ENCODE data around the gene ANO1.

DNA sequence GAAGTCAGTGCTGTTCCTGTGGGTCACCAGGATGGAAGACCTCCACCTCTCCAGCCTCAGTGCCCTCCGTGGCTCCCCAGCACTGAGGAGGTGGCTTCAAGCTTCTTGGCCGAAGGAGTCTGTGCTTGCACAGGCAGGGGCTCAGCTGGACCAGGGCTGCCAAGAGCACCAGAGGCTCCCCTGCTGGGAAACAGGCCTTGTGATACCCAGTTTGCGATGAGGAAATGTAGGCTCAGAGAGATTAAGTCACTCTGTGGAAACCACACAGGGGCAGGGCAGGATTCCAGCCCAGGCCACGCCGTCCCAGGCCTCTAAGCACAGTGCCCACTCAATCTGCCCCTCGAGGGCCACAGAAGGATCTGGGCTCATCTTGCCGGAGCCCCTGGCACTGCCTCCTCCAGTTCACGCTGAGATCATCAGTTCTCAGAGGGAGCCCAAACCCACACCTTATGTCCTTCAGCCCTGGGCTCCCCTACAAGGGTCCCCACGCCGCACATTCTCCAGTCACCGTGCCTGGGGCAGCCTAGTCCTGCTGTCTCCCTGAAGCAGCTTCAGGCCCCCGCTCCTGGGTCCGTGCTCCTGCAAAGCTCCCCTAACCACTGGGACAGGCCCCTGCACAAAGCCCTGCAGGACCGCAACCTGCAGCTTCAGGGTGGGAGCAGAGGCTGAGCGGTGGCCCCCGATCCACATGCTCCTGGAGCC, 21.6 kb downstream of the ANO1 start:
- no peak for TF ChIP-seq POLR2AphosphoS5 (IDR thresholded peaks at IDR 0.05; ENCODE audit: low read depth, low read length)
- no peak for TF ChIP-seq TAF1 (IDR thresholded peaks at IDR 0.05; ENCODE audit: low read depth, low read length)
- no peak for TF ChIP-seq POU2F2 (IDR thresholded peaks at IDR 0.05; ENCODE audit: low read depth, low read length)
- no peak for TF ChIP-seq POLR2A (IDR thresholded peaks at IDR 0.05; ENCODE audit: low read depth, low read length)

Data from GM12891 (cell line).